LNCAP (cell line): ENCODE measurements around the gene RAB38.

Source experiments
- CTCF ChIP-seq: fragments of 450-650 bp; IDR thresholded peaks from 2 replicates; pipeline ENCODE4 v1.5.1; 2017; ENCODE audit warnings: mild to moderate bottlenecking

The RAB38 gene

GRCh38 chr11:88202498-88202897 lies 27.3 kb upstream of the RAB38 start:
- no peak for TF ChIP-seq CTCF

- no peak for TF ChIP-seq CTCF
These were observed 21.1 kb upstream of the RAB38 start for GRCh38 chr11:88196393-88196792.

GRCh38 chr11:88195908-88196307 lies 20.7 kb upstream of the RAB38 start:
- TF ChIP-seq CTCF: no peak

- no peak for TF ChIP-seq CTCF
These were observed 19.7 kb upstream of the RAB38 start for GRCh38 chr11:88194990-88195389.

GRCh38 chr11:88193278-88193677 lies 18.0 kb upstream of the RAB38 start:
- no peak for TF ChIP-seq CTCF

- no peak for TF ChIP-seq CTCF
These were observed 13.7 kb upstream of the RAB38 start for GRCh38 chr11:88188932-88189253.

GRCh38 chr11:88188251-88188931 lies 13.1 kb upstream of the RAB38 start:
- TF ChIP-seq CTCF: no peak

GRCh38 chr11:88183233-88183632 lies 8.0 kb upstream of the RAB38 start:
- TF ChIP-seq CTCF: no peak
